NCI-H1694 treated with DMSO at 0.1 percent for 48 hours (cell line): ENCODE data around the gene PLAAT3.
"Not testable (repeated sequence)": the region's sequence is repeated elsewhere in the genome, so short reads cannot be mapped to it uniquely, and the experiment has no call there.

Experiments used
- DNase-seq: peaks from one replicate; lab custom pipeline; 2025; lab: John Stamatoyannopoulos, UW

The PLAAT3 gene

GRCh38 chr11:63567044-63567840, 47.0 kb downstream of the PLAAT3 start:
- no peak for DNase-seq

- DNase-seq: no peak
Measured at GRCh38 chr11:63564784-63565350, 49.4 kb downstream of the PLAAT3 start.

DNA sequence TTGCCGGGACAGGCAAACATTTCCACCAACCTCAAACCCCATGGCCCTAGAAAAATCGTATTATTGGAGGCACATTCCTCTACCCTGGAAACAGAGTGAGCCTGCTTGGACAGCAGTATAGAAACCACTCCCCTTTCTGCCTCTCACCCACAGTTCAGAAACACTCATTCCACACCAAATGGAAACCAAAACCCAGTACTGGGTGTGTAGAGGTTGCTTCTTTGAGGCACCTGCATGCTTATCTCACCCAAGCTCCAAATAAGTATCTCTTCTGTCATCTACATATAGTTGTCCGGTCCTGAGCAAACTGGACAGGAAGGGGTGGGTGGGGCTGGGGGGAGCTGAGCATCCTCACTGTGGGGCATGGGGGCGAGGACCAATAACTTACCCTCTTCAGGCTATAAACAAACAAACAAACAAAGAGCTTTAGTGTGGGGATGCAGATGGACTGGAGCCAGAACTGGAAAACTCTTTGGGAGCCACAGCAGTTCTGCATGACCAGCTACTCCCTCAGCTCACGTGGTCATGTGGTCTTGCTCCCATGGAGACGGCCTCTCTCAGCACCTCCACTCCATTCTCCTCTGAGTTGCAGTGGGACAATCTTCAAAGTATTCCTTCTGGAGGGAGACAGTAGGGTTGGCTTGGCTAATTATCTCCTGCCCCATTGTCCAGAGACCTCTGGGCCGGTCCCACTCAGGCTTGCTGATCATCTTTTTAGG, 50.0 kb downstream of the PLAAT3 start:
- DNase-seq: no peak

DNA sequence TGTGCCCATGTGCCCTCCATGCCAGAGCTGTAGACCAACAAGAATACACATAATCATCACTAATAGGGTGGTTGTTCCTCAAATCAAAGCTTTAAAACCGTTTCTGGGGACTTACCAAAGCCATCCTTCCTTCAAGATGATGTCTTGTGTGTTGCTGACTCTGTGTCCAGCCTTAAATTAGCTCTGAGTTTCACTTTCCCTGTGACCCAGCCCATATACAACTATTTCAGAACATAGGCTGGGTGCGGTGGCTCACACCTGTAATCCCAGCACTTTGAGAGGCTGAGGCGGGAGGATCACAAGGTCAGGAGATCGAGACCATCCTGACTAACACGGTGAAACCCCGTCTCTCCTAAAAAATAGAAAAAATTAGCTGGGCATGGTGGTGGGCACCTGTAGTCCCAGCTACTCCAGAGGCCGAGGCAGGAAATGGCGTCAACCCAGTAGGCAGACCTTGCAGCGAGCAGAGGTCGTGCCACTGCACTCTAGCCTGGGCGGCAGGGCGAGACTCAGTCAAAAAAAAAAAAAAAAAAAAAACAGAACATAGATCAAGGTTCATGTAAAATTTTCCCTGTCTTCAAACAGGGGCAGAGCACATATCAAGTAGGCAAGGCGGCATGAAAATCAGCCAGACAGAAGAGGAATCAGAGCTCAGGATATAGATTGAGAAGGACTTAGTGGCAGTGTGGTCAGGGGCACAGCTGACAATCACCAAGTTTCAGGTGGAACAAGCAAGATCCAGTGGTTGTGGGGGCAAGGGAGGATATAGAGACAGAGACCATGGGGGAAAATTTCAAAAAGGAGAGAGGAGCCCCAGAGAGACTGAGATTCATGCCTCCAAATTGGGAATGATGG, 50.8 kb downstream of the PLAAT3 start, which contains the start of gene PLAAT2:
Gene PLAAT2 (minus strand): TSS at position 179 of the 855 bp plus-strand sequence. CDS start 55 bp downstream, at position 124.
- DNase-seq: no peak

GRCh38 chr11:63560506-63561180, 53.6 kb downstream of the PLAAT3 start:
- DNase-seq: no peak

DNA sequence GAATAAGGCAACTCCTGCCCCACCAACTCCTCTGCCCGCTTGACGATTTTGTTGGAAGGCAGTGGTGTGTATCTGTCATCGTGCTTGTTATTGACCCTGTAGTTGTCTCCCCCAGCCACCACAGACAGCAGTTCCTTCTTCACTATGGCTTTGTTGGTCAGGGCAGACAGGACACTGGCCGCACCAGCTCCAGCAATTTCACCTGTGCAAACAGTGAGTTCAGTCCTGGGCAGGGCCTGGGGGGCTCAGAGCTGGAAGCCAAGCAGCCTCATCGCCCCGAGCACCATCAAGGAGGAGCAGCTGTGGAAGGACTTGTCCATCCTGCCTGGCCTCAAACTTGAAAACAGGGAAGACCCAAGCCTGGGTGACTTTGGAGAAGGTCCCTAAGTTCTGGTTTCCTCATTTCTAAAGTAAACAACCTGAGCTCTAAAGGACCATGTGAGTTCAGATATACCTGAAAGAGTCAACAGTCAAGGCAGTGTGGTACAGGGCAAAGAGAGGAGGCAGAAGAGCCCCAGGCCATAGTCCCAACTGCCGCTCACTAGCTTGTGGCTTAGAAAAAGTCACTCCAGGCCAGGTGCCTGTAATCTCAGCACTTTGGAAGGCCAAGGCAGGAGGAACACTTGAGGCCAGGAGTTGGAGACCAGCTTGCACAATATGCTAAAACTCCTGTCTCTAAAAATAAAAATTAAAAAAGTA, 55.6 kb downstream of the PLAAT3 start:
- DNase-seq: no peak

GRCh38 chr11:63557570-63557969, 56.7 kb downstream of the PLAAT3 start:
- DNase-seq: no peak

DNA sequence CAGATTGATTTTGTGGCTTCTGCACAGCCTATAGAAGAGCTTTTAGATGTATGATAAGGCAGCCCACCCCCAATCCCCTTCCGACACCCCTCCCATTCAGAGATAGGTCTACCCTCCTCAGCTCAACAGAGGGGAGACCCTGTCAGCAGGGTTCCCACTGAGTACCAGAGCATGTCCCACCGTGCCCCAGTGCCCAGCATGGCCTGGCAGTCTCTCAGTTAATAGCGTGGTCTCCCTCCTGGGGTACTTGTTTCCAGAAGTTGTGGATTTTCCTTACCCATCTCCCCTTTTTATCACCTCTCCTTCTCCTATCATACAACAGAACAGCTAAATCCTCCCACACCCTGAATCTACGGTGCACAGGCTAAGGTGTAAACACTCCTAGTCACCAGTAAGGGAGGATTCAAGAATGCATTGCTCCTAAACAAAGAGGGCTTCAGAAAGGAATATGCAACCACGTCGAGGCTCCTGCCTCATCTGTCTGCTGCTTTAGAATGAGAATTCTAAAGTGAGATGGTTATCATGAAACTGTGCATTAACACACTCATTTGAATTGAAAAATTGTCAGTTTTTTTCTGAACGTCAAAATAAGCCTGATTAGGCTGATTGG, 57.7 kb downstream of the PLAAT3 start:
- no peak for DNase-seq

DNA sequence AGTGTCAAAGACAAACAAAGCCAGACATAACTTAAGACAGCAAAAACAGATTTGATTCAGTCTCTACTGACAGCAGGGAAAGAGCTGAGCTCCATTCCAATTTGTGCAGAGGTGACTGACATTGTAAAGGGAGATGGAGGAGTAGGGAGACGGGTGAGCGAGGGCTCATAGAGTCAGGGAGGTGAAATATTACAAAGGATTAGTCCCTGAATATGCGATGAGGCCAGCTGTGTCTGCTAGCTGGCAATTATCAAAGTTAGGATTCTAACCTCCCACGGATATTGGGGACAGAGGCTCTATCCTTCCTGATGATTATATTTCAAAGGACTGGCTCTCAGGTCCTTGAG, 59.4 kb downstream of the PLAAT3 start:
- DNase-seq: no peak

DNA sequence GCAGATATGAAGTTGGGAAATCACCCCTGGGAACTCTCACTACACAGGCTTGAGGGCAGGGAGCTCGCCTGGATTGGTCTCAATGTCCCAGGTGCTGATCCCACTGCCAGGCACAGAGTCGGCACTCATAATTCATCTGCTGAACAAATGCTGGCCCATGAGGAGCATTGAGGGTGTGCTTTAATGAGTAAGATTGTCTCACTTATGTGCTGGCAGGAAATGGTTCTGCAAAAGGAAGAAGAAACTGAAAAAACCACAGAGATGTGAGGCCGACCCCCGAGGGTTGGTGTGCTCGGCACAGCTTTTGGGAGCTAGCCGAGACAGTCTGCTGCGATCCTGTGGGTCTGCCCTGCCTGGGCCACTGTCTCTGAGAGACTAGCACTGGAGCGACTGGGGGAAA, 60.5 kb downstream of the PLAAT3 start:
- no peak for DNase-seq

GRCh38 chr11:63552921-63553320, 61.3 kb downstream of the PLAAT3 start:
- no peak for DNase-seq

DNA sequence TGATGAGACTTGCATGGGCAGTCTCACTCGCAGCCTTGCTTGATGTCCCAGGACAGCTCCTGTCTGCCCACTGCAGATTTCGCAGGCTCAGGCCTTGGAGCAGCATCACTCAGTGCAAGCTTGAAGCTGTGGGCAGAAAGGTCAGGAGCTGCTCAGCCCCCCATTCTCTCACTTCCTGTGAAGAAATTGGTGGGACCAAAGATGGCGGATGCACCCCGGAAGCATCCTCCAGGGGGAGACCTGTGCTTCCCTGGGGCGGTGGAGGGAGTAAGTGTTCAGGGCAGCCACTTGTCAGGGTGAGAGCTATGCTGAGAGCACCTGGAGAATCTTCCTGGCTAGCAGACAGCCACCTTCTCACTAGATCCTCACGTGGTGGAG, 62.4 kb downstream of the PLAAT3 start:
- DNase-seq: no peak

DNA sequence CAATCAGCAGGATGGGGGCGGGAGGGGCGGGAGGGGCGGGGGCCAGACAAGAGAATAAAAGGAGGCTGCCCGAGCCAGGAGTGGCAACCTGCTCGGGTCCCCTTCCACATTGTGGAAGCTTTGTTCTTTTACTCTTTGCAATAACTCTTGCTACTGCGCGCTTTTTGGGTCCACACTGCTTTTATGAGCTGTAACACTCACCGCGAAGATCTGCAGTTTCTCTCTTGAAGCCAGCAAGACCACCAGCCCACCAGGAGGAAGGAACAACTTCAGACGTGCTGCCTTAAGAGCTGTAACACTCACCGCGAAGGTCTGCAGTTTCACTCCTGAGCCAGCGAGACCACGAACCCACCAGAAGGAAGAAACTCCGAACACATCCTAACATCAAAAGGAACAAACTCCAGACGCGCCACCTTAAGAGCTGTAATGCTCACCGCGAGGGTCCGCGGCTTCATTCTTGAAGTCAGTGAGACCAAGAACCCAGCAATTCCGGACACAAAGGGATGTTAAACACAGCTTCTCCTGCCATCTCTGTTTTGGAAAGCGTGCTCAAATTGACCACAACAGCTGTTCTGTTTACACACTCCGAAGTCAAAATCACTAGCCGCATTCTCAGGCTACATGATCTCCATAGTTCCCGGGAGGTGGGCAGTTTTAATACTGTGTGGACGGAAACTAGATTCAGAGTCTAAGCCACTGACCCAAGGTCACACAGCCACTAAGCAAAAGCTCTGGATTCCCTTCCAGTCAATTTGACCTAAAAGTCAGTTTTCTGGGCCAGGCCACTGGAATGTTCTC, 62.9 kb downstream of the PLAAT3 start:
- DNase-seq: no peak

DNA sequence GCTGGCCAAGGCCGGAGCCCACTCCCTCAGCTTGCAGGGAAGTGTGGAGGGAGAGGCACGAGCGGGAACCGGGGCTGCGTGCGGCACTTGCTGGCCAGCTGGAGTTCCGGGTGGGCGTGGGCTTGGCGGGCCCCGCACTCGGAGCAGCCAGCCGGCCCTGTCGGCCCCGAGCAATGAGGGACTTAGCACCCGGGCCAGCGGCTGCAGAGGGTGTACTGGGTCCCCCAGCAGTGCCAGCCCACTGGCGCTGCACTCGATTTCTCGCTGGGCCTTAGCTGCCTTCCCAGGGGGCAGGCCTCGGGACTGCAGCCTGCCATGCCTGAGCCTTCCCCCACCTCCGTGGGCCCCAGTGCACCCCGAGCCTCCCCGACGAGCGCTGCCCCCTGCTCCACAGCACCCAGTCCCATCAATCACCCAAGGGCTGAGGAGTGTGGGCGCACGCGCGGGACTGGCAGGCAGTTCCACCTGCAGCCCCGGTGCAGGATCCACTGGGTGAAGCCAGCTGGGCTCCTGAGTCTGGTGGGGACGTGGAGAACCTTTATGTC, 64.0 kb downstream of the PLAAT3 start:
- DNase-seq: not testable (repeated sequence)

DNA sequence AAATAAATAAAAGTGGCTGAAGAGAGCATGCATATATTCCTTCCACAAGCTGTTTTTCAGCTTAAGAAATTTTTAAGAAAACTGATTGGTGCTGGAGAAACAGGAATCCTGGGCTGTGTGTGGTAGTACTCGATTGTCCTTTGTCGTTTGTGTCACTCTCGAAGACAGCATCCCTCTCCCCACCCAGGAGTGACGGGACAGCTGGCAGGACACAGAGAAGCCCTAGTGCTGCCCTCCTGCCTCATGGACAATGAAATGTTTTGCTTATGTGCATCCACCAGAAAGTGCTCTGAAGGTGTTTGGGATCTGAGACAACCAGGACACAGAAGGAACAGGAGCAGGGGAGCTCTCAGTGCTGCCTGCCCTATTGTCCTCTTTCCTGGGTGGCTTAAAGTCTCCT, 64.8 kb downstream of the PLAAT3 start:
- DNase-seq: no peak

GRCh38 chr11:63548178-63548577, 66.1 kb downstream of the PLAAT3 start:
- DNase-seq: no peak

DNA sequence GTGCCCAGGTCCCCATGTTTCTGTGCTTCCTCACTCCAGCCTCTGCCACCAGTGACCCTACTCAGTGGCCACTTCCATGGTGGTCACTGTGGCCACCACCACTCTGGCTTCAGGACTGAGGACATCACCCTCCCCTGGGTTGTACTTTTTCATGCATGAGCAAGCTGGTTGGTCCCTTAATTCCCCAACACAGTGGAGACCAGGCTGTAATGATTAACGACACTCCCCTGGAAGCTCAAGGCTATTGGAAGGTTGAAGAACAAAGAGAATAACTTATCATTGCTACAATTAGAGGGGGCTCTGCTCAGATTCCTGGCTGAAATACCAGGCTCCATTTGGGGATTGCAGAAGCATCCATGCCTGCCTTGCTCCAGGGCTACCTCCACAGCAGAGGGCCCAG, 67.2 kb downstream of the PLAAT3 start:
- DNase-seq: no peak

DNA sequence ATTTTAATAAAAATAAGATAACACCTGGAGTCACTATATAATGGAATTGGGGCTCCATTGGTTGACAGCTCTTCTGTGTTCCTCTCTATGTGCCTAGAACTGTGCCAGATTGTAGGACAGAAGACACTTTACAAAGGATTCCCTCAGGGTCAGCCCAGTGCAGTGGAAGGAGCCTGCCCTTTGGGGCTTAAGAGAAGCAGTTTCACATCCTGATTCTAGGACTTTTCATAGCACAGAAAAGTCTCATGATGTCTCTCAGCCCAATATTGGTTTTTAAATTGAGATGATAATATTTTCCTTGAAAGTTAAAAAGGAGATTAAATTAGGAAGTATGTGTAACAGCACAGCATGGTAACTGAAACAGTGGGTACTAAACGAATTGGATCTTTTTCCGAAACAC, 70.5 kb downstream of the PLAAT3 start:
- no peak for DNase-seq

- not testable (repeated sequence) for DNase-seq
Measured at GRCh38 chr11:63542506-63542905, 71.7 kb downstream of the PLAAT3 start.
